ENCODE results near the gene HOXD3. TPM values are rescaled to one million over a fixed set of nuclear protein-coding genes. Genes with fewer than 3 reads are reported as not detected.

The HOXD3 gene
- polyA plus RNA-seq, 4 donors = 21.7 to 30.9 (median 30.3) TPM

DNA sequence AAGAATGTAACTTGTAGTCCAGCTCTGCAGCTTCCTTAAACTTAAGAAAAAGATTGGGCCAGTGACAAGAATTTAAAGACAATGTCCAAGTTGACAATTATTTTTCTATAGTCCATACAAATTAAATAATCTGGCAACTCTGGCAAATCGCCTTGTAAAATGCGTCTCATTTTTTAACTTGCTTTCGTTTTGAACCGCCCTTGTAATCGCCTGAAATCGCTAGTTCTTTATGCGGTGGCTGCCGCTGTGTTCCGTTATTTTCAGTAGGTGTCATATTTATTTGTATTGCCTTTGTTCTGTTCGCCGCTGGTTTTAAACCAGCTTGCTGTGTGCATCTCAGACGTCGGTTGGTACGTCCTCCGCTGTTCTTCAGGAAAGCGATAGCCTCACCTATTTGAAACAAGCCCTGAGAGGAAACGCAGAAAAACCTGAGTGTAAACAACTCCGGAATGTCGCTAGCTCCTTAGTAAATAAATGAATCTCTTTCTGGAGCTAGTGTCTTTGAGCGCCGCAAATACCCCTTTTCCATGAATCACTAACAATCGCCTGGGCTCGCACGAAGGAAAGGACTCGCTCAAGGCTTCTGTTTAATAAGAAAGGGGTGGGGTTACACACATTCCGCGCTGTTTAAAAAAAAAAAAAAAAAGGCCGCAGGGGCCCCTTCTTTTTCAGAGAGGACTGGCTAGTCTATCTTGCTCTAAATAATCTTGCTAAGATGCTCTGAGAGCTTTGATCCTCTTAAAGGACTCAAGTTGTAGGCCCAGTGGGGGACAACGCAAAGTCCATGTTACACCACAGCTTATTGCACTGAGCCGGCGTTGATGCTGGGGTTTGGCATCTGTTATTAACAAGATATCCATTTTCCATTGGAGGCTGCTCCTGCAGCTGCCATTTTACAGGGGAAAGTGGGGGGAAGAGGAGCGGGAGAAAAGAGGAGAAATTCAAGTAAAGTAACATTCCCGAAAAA is 24.6 kb upstream of the HOXD3 start:
- no peak for DNase-seq (ENCODE audit: low read depth in 4 of 4, low spot score in 2 of 4)

DNA sequence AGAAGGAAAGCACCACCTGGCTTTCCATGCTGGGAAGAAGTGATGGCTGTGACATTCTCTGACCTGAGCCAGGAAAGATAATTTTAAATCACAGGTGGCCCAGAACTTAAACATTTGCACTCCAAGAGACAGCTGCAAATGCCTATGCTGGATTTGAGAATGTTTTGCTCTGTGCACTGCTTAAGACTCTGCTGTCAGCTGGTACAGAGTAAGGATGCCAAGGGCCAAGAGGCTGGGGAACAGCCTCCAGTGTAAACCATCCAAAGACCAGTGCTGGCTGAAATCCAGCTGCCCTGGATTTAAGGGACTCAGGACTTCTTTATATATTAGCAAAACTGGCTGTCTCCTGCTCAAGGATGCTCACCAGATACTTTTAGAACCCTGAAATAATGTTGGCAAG is 23.7 kb upstream of the HOXD3 start:
- no peak for DNase-seq (ENCODE audit: low read depth in 4 of 4, low spot score in 2 of 4)

DNA sequence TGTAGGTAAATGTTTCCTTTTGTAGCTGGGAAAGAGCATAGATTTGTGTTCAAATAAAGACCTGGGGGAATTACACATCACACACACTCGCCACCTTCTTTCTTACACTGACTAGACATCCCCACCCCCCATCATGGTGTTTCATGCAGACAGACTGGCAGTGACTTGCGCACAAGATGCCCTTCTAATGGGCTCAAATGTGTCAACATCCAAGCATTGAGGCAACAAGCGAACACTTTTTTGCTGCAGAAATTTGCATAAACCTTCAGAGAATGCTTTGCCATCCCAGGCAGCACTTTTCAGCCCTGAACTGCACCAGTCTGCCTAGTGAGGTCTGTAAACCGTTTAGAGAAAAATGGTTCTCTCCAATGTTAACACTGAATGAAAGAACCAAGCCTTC is 23.1 kb upstream of the HOXD3 start:
- no peak for DNase-seq (ENCODE audit: low read depth in 4 of 4, low spot score in 2 of 4)

DNA sequence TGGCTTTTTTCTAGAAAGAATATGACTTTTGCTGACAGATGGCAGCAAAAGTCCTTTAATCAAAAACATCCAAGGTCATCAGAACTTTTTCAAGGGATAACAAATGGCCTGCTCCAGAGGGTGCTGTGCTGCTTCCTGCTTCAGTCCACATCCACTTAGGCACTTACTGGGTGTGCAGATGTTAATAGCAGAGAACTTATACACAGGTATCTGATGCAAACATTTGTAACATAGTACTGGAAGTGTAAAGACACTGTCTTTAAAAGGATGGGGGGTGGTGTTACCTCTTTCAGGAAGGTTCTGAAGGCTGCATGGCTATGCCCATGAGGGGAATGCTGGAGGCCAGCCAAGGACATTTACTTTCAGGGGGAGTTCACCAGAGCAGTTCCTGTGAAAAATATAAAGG is 22.1 kb upstream of the HOXD3 start:
- no peak for DNase-seq (ENCODE audit: low read depth in 4 of 4, low spot score in 2 of 4)

DNA sequence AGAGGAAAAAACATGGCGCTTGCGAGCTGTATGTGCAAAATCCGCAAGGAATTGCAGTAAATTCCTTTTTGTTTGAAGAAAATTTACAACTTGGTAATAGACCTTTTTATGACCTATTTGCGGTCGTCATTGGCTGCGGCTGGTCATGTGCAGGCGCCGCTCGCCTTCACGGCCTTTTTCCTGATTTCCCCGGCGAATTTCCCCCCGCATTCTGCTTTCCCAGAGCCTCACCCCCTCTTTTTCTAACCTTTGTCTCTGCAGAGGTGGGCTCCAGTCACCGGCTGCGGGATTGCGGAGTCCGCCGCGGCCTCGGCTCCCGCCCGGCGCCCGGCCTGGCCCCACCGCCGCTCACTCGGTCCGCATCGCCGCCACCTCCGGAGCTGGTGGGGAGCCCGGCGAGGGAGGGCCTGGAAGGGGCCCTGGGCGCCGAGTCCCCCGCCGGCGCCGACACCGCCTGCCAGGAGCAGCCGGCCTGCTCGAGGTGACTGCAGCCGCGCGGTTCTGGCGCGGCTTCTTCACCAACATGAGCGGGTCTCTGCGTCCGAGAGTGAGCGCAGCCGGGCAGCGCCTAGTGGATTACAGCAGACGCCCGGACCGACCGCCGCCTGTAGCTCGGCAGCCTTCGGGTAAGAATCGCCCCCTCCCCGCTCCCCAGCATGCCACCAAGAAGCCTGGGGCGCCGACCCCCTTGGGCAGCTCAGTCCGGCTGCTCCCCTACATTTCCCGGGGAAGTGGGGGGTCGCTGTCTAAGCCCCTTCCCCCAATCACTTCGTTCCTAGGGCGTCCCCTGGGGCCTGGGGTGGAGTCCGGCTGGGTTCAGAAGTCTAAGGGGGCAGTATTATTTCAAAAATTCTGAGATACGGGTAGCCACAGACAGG is 20.5 kb upstream of the HOXD3 start:
- DNase-seq (ENCODE audit: low read depth in 4 of 4, low spot score in 2 of 4) = no peak

DNA sequence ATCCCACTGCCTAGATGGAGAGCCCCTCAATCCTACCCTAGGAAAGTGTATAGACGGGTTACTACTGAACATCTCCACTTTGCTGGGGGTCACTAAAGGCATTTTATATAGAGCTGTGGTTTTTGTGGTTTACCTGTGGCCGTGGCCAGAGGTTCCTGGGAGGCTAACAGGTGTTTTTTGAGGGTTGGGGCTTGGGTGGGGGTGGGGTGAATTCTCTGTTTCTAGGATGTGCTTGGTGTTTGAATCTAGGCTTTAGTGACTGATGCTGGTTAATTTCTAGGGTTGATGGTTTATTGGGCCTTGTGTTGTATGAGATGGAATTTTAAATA is 19.9 kb upstream of the HOXD3 start:
- DNase-seq (ENCODE audit: low read depth in 4 of 4, low spot score in 2 of 4) = no peak

DNA sequence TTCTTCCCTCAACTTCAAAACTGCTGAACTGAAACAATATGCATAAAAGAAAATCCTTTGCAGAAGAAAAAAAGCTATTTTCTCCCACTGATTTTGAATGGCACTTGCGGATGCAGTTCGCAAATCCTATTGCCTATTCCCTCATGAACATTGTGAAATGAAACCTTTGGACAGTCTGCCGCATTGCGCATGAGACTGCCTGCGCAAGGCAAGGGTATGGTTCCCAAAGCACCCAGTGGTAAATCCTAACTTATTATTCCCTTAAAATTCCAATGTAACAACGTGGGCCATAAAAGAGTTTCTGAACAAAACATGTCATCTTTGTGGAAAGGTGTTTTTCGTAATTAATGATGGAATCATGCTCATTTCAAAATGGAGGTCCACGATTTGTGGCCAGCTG is 19.2 kb upstream of the HOXD3 start:
- no peak for DNase-seq (ENCODE audit: low read depth in 4 of 4, low spot score in 2 of 4)

DNA sequence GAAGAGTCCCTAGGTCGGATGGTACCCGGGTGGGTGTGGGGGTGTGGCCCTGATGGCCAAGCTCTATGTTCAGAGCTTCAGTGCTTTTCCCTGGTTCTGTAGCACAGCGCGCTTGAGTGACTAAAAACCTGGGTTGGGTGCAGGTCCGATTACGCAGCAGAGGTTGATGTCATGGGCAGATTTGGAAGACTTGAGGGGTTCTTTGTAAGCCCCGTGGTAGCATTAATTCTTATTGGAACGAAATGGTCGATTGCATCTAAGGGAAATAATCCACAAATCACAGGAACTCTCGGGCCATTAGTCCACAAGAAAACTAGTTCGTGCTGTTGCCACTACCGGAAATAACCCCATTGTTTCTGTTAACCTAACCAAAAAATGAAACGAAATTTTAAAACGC is 18.6 kb upstream of the HOXD3 start:
- no peak for DNase-seq (ENCODE audit: low read depth in 4 of 4, low spot score in 2 of 4)

DNA sequence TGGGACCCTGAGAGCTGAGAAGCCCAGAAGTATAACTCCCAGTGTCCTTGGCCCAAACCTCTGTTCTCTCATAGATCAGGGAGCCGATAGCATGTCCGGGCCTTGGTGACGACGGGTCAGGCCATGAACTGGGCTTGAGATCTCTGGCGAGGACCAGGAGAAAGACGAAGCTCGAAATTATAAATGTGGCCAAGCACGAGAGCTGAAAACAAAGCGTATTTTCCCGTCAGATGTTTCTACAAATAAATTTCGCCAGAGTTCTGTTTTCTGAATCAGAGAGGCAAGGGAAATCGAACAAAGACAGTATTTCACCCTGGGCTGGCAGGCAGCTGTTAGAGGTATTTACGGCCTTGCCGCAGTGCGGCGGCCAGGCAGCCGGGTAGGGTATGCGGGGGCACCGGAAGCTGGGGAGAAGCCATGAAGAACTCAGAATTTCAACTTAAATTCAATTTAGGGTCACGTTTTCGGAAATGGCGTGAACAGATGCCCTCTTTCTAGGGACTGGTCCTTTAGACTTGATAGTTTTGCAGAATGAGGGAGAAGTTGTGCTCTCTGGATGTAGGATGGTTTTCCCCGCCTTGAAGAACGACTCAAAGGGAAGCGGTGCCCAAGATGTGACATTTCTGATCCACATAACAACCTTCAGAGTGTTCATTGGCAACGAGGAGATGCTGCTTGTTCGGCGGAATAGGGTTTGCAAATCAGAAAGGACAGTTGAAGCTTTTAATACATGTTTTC is 18.0 kb upstream of the HOXD3 start:
- DNase-seq (ENCODE audit: low read depth in 4 of 4, low spot score in 2 of 4) = no peak

DNA sequence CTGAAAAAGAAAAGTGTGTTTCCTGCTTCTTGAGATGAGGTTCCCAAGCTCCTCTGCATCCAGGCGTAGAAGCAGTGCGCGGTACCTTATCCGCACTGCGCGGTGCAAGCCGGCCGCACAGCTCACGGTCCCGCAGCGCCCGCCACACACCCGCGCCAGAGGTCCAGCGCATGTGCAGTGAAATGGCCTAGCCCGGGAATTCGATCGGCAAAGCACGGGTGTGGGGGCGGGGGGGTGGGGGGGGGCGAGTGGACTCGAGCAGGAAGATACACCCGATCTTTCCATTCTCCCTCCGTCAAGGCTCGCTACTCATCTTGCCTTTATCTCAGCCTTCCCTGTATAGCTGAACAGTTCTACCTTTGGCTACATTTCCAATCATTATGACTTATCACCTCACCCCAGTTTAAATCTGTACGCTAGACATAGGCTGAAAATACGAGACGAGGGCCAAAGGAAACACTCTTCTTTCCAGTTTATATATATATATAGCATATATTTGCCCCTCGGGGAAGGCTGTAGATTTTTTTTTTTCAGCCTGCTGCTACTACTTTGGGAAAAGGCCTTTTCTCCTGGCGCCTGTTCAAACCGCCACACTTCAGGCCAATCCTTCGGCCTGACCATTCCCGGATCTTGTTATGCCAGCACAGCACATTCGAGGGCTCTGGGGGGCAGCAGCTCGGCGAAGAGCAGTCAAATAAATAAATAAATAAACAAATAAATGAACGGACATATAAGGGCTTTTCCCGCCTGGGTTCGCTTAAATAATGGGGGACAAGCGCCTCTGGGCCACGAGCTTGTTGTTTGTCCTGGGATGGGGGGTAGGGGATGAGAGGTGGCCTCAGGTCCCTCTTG is 17.2 kb upstream of the HOXD3 start:
- no peak for DNase-seq (ENCODE audit: low read depth in 4 of 4, low spot score in 2 of 4)

DNA sequence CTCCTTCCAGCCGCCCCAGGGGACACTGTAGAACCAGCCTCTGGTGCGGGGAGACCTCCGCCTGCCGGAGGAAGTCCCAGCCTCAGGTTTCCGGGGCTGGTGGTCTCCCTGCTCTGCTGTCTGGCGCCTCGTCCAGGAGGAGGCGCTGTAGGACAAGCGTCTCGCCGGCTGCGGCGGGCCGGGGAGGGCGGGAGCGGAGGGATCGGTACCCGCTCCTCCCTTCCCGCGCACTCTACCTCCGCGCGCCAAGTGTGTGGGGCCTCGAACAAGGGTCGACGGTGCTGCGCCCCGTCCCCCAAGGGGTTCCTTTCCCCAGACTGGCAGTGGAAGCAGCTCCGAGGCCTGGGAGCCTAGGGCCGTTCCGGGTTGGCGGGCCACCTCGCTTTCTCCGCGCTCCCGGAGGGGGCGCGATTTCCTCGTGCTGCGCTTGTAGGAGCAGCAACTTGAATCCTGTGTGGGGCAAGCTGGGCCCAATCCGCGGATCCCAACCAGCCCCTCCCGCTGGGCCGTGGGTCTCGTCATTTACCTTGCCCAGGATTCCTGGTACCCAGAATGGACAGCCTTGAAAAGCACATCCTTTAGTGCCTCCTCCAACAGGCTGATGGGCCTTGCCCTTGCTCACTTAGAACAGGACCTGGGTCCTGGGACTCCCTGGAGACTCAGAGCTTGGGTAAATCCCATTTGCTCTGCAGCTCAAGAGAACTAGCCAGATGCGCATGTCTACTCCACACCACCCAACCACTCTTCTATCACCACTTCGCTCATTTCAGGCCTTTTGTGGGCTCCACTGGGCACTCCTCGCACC is 16.4 kb upstream of the HOXD3 start:
- no peak for DNase-seq (ENCODE audit: low read depth in 4 of 4, low spot score in 2 of 4)

DNA sequence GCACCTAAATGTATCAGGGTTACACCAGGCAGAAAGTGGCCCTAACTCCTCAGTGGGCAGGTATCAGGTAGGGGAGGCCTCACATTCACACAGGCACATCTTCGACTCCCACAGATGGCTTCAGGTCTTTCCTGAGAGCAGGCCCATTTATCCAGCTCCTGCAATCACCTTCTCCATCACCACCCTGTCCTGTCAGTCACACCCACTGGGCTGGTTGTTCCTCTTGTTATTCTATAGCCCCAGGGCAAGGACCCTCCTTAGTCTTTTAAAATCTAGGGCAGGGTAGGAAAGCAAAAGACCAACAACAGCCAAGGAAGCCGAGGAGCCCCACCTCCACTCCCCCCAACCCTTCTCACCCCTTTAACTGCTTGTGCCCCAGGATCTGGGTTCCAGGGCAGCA is 14.8 kb upstream of the HOXD3 start:
- no peak for DNase-seq (ENCODE audit: low read depth in 4 of 4, low spot score in 2 of 4)

DNA sequence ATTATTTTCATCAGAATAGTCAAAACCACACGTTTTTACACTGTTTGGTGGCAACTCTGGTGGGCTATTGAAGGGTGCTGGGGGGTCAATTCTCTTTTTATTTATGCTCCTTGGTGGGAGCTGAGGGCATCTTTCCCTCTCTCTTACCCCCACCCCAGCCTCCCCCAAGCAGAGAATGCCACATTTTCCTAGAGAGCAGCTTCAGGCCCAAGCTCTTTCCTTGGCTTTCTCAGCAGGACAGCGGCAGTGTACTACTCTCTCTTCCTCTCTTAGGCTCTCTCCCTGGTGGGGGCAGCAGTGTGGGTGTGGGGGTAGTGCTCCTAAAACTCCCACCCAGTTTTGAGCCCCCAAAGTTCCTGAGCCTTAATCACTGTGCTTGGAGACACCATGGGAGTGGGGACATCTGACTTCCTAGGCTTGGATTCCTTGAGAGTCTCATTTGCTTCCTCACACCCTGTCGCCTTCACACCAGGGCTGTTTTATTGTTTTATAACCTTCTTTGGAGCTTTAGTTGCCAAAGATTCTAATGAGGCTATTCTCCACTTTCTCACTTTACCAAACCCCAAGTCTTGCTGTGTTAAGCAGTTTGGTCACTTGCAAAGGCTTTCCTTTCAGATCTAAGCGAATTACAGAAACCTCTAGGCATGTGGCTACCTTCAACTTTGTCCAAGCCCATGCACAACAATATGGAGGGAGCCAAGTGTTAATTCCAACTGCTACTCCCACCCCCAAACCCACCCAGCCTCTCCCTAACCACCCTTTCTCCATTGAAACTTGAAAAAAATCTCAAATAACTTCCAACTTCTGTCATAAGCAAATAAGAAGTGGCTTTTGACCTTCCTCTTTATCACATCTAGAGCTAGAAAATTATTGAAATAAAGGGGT is 11.8 kb upstream of the HOXD3 start:
- no peak for DNase-seq (ENCODE audit: low read depth in 4 of 4, low spot score in 2 of 4)

DNA sequence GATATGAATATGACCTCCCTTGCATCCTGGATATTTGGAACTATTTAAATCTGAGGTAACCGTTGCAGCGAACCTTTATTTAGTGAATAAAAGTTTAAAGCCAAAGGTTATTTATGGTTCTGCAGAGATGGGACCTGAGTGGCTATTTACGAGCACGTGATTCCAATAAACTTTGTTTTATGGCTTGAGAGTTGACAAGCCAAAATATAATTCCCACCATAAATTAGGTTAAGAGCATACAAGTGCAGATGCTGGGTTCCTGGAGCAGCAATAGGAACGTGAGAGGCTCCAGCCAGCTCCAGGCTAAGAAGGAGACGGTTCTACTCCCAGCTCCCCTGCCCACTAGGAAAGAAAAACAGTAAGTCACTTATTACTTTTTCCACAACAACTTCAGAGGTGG is 11.0 kb upstream of the HOXD3 start:
- DNase-seq (ENCODE audit: low read depth in 4 of 4, low spot score in 2 of 4) = no peak

DNA sequence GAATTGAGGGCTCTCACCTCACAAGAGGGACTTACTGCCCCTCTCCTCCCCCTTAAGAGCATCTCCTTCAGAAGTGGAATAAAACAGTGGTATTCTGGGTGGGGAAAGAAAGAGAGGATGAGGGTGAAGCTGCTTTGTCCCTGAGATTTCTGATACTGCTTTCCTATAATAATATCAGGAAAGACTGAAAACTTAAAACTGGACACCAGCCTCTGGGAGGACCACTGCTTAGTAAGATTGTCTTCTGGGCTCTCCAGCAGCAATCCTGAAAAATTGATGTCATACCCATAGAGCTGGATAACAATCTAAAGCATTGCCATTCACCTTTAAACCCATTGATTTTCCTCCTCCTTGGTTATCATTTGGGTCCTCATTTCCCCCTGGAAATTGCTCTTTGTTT is 10.5 kb upstream of the HOXD3 start:
- no peak for DNase-seq (ENCODE audit: low read depth in 4 of 4, low spot score in 2 of 4)

DNA sequence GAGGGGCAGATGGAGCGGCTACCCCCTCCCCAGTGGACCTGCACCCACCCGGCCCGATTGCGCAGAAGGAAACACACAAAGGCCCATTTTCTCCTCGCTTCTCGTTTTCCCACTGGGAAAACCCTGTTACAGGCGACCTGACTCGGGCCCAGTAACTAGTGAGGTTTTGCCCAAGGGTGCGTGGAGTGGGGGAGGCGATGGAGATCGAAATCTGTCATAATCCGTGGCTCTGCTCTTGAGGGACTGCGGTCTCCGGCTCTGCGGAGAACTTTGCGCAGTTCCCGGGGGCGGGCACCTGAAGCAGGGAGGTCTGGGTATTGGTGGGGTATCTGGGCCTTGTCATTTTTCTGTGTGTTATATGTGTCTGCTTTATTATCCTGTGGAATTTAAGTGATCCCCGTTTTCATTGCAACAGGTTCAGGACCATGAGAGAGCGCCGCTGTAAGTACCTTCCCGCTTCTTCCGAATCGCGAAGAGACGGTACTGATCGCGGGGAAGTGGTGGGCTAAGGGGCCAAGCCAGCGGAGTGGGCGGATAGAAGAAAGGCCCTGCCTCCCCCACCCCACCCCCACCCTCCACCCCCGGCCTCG is 9.8 kb upstream of the HOXD3 start:
- no peak for DNase-seq (ENCODE audit: low read depth in 4 of 4, low spot score in 2 of 4)

DNA sequence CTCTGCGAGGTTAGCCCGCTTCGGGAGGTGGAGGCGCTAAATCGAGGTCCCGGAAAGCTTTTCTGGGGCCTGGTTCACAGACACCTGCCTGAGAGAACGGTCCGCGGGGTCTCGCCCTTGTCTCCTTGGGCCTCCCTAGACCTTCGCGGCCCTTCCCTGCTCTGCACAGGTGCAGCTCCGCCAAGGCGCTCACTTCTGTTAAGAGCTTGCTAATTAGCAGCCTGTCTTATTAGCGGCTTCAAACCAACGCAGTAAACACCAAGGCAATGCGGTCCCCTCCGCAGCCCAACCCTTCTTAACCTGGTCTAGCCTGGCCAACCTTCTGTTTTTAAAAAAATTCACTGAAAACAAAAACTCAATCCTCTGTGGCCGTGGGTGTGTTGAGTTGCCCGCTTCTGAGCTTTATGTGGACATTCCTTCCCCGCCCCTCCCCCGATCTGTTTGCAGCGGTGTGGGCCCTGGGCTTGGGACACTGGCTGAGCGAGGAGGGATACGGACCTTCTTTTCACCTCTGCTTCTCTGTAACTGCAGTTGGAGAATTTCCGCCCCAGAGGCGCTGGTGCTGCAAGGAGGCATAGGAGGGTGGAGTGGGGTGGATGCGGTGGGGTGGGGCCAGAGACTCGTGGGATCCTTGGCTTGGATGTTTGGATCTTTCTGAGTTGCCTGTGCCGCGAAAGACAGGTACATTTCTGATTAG is 9.2 kb upstream of the HOXD3 start:
- no peak for DNase-seq (ENCODE audit: low read depth in 4 of 4, low spot score in 2 of 4)

Measured in left renal cortex interstitium (tissue), 4 donors.